SW480 (cell line): ENCODE data around the gene SDR9C7.
"Not testable (repeated sequence)": the region's sequence is repeated elsewhere in the genome, so short reads cannot be mapped to it uniquely, and the experiment has no call there.

Source experiments
- DNase-seq: peaks from one replicate; pipeline ENCODE4 v3.0.0-alpha.2; 2016; ENCODE audit warnings: low spot score

The SDR9C7 gene

GRCh38 chr12:56916296-56916995, 17.8 kb downstream of the SDR9C7 start:
- DNase-seq: no peak

DNA sequence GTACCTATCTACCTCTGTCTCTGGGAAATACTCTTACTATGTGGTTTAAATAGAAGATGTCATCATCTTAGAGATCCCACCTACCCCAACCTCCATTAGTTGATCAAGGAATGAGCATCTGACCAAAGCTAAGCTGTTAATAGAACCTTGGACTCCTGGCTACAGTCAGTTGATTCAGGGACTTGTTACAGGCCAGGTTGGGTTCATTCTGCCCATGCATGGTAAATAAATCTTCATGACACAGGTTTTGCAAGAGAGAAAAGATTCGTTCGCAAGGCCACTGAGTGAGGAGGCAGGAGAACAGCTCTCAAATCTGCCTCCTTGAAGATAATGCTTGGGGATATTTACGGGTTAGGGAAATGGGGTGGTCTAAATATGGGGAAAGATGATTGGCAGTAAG, 19.5 kb downstream of the SDR9C7 start:
- DNase-seq: no peak

GRCh38 chr12:56914256-56914655, 20.0 kb downstream of the SDR9C7 start:
- no peak for DNase-seq

- not testable (repeated sequence) for DNase-seq
Observed at GRCh38 chr12:56909403-56909802, 24.8 kb downstream of the SDR9C7 start.

DNA sequence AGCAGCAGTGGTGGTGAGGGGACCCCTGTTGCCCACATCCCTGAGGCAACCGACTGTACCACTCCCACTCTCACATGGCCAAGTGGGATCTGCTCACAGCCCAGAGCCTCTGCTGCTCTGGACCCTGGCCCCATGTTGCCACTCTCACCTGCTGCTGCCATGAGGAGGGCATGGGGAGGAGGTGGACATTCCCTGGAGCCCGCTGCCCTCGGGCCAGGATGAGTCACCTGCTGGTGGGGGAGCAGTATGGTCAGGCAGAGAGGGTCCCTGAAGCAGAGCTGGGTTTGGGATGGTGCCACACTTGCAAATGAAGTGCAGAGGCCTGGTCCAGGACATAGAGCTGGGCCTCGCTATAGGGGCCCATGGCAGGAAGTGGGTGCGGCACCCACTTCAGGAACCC, 26.1 kb downstream of the SDR9C7 start:
- no peak for DNase-seq

GRCh38 chr12:56905852-56906251, 28.4 kb downstream of the SDR9C7 start:
- no peak for DNase-seq

DNA sequence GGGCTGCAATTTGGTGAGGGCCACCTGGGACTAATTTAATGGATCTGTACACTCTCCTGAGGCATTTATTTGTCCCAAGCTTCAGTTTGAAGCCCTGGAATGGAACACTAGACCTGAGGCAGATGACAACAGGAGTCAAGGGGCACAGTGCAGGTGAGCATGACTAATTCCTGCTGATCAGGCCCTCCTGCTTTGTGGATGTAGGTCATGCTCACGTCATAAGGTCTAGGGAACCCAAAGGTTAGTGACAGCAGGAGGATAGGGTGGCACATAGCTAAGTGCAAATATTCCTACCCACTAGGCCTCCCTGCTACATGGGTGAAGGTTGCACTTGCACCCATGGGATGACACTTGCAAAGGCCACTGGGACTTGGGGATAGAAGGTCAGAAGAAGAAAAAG, 30.8 kb downstream of the SDR9C7 start:
- no peak for DNase-seq

GRCh38 chr12:56901313-56901712, 32.9 kb downstream of the SDR9C7 start:
- not testable (repeated sequence) for DNase-seq

GRCh38 chr12:56900583-56900982, 33.6 kb downstream of the SDR9C7 start:
- no peak for DNase-seq

DNA sequence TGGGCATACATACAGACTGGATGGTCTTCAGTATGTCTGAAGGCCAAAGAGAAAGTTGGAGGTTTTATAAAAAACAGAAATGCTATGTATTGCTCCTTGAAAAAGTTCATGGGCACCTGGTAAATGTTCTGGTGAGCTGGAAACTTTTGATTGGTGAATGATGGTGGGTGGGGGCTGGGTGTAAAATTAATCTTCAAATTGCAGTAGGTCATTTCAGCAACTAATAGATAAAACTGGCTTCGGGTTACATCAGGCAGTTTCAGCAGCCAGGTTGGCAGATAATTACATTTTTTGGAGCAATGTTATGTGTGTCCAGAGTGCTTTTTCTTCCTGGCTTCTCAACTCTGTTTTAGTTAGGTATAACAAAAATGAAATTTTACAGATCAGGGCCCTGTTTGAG, 35.3 kb downstream of the SDR9C7 start:
- DNase-seq: no peak

DNA sequence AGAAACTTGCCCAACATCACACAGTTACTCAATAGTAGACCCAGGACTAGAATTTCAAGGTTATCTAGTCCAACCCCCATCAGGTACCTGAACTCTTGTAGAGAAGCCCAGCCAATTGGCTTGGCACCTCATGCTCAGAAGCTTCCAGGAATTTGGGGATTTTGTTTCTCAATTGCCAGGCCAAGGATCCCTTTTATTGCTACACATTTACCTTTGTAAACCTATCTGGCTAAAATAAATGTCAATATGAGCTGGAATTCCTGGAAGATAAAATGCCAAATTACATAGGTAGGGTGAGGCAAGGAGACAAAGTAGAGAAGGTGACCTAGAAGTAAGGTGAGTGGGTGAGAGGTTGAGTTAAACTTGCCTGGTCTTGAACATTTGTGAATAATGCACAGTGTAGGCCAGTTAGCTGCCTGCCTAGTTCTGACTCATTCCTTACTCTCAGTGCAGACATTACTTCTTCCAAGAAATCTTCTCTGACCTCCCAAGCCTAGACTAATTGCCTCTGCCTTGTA, 36.3 kb downstream of the SDR9C7 start:
- DNase-seq: no peak

DNA sequence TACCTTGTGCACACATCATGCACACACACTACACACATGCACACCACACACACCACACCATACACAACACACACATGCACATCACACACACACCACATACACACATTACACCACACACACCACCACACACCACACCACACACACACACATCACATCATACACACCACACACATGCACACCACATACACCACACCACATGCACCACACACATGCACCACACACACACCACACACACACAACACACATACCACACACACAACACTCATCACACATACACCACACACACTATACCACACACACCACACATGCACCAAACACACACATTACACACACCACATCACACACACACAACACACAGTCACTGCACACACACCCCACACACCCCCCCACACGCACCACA, 38.1 kb downstream of the SDR9C7 start:
- no peak for DNase-seq

- no peak for DNase-seq
Observed at GRCh38 chr12:56894698-56895368, 39.4 kb downstream of the SDR9C7 start.

- not testable (repeated sequence) for DNase-seq
Observed at GRCh38 chr12:56891885-56892284, 42.3 kb downstream of the SDR9C7 start.

GRCh38 chr12:56886319-56886718, 47.9 kb downstream of the SDR9C7 start:
- no peak for DNase-seq

GRCh38 chr12:56885316-56885715, 48.9 kb downstream of the SDR9C7 start:
- no peak for DNase-seq

- DNase-seq: no peak
Observed at GRCh38 chr12:56884421-56884820, 49.8 kb downstream of the SDR9C7 start.

GRCh38 chr12:56882407-56882806, 51.8 kb downstream of the SDR9C7 start:
- not testable (repeated sequence) for DNase-seq

GRCh38 chr12:56880125-56880992, 53.8 kb downstream of the SDR9C7 start:
- no peak for DNase-seq

GRCh38 chr12:56879240-56880124, 54.7 kb downstream of the SDR9C7 start:
- not testable (repeated sequence) for DNase-seq

DNA sequence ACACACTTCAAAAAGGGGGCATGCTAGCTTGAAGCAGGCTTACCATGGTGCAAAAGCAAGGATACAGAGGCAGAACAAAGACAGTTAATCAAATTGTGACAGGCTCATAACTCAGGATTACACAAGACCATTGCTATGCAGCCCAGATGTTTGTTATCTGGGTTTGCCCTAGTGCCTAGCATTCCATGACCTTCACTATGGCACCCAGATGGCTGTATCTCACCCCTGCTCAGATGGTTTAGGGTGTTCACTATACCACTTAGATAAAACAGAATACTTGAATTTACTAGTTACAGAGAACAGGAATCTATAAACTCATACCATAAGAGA, 56.2 kb downstream of the SDR9C7 start:
- DNase-seq: no peak
